ENCODE data around the gene INVS. TPM values are rescaled to one million over a fixed set of nuclear protein-coding genes. Genes with fewer than 3 reads are reported as not detected.

The INVS gene
- total RNA-seq, 4 donors from 2014 or later, result 19.2 to 24.1 (median 23.4) TPM

DNA sequence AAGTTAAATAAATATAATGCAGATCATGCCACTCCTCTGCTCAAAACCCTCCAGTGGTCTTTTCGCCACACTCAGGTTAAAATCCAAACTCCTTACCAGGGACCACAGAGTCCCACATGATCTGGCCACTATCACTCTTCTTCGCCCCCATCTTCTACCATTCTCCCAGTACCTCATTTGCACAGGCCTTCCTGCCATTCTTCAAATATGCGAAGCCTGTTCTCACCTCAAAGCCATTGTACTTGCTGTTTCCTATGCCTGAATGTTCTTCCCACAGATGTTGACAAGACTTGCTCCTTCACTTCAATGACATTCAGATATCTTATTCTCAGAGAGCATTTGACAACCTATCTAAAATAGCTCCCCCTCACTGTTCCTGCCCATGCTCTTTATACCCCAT, 242.8 kb downstream of the INVS start:
- intact Hi-C loops (cut with DNase I), result no loop called here
- 99% methylated on average over 3 of the region's 3 CpGs for WGBS
- Histone ChIP-seq H3K4me3 (no peak overlapping the region), H3K36me3 (peaks cover 0 to 31% (median 17%) of the 10 kb centered on the region in 4 donors), H3K27ac (replicated peaks in 1 of 4) (no peak overlapping the region), H3K27me3 (no peaks in the 10 kb centered on the region), H3K4me1 (peaks cover 0 to 4% (median 0%) of the 10 kb centered on the region in 4 donors), H3K9me3 (no peaks in the 10 kb centered on the region)
- no peak for DNase-seq (ENCODE audit: extremely low spot score)
- no peak for TF ChIP-seq EP300 (IDR thresholded peaks at IDR 0.05)
- no peak for TF ChIP-seq POLR2A (IDR thresholded peaks at IDR 0.05; ENCODE audit: low read depth)
- TF ChIP-seq POLR2AphosphoS5 (IDR thresholded peaks at IDR 0.05), result no peak
- TF ChIP-seq, protein P1, sequence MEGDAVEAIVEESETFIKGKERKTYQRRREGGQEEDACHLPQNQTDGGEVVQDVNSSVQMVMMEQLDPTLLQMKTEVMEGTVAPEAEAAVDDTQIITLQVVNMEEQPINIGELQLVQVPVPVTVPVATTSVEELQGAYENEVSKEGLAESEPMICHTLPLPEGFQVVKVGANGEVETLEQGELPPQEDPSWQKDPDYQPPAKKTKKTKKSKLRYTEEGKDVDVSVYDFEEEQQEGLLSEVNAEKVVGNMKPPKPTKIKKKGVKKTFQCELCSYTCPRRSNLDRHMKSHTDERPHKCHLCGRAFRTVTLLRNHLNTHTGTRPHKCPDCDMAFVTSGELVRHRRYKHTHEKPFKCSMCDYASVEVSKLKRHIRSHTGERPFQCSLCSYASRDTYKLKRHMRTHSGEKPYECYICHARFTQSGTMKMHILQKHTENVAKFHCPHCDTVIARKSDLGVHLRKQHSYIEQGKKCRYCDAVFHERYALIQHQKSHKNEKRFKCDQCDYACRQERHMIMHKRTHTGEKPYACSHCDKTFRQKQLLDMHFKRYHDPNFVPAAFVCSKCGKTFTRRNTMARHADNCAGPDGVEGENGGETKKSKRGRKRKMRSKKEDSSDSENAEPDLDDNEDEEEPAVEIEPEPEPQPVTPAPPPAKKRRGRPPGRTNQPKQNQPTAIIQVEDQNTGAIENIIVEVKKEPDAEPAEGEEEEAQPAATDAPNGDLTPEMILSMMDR (IDR thresholded peaks at IDR 0.05), result no peak

DNA sequence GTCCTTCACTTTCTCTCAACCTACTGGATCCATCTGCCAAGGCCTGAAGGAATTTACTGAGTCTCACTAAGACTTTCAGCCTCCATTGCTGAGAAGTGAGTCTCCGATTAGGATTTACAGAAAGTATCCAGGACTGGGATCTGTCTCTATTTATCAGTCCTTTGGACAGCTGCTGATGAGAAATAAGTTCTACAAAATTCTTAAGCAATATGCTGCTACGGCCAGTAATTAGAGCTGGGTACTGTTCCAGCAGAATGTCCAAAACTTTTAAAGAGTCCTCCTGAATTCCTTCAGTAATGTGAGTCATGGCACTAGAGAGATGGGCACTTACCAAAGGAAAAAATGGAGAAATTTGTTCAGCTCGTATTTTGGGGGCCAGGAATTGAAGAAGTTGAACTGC, 247.8 kb downstream of the INVS start:
- no peak for DNase-seq (ENCODE audit: extremely low spot score)
- no peak overlapping the region for H3K4me3 ChIP-seq
- WGBS, result 60% methylated on average over 3 of the region's 3 CpGs
- TF ChIP-seq POLR2A (IDR thresholded peaks at IDR 0.05; ENCODE audit: low read depth) (no peak), EP300 (IDR thresholded peaks at IDR 0.05) (no peak), POLR2AphosphoS5 (IDR thresholded peaks at IDR 0.05) (no peak)
- TF ChIP-seq, protein P1 (IDR thresholded peaks at IDR 0.05), result no peak
- peaks cover 6 to 30% (median 23%) of the 10 kb centered on the region in 4 donors for H3K4me1 ChIP-seq
- no peaks in the 10 kb centered on the region for H3K27me3 ChIP-seq
- peaks cover 0 to 18% (median 11%) of the 10 kb centered on the region in 4 donors for H3K36me3 ChIP-seq
- intact Hi-C loops (cut with DNase I), result no loop called here
- H3K9me3 ChIP-seq, result no peaks in the 10 kb centered on the region
- no peak overlapping the region for H3K27ac ChIP-seq (replicated peaks in 1 of 4)

DNA sequence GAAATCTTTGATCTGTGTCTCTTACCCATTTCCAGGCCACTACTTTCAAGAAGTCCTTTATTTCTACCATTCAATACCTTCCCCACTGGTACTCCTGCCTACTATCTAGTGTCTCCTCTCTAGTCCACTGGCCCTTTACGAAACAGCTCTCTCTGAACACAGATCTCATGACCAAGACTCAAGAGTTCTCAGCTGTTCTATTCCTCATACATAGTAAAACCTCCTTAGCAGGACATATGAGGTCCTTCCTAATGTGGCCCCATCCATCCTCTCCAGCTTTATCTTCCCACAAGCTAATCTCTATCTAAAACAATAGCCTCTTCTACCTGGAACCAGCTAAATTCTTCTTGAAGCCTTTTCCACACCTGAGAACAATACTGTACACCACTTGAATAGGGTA, 251.1 kb downstream of the INVS start:
- no peak for DNase-seq (ENCODE audit: extremely low spot score)
- peaks cover 10 to 38% (median 33%) of the 10 kb centered on the region in 4 donors for H3K4me1 ChIP-seq
- no peaks in the 10 kb centered on the region for H3K9me3 ChIP-seq
- no peaks in the 10 kb centered on the region for H3K27me3 ChIP-seq
- no peak for TF ChIP-seq POLR2A (IDR thresholded peaks at IDR 0.05; ENCODE audit: low read depth)
- no peak for TF ChIP-seq POLR2AphosphoS5 (IDR thresholded peaks at IDR 0.05)
- TF ChIP-seq, protein P1 (IDR thresholded peaks at IDR 0.05), result no peak
- no peak for TF ChIP-seq EP300 (IDR thresholded peaks at IDR 0.05)
- H3K4me3 ChIP-seq, result no peak overlapping the region
- intact Hi-C loops (cut with DNase I), result loop anchor here (5.0 kb wide), 2 partner anchors 77 to 247 kb away; partner anchors contain the start of gene MSANTD3
- H3K27ac ChIP-seq (replicated peaks in 1 of 4), result no peak overlapping the region
- 97% methylated on average over 1 of the region's 1 CpG for WGBS
- peaks cover 0 to 16% (median 9%) of the 10 kb centered on the region in 4 donors for H3K36me3 ChIP-seq

Small RNAs within 50 kb of the gene (small RNA-seq; reads per million reads assigned to genes)
- 0 to 0.51 (median 0) reads per million in 3 donors for gene RN7SL75P

Other genes with a start within 250 kb of the INVS start
- gene STX17, start 192.6 kb upstream of the INVS start, total RNA-seq, result 10 to 100 TPM; 29.3 to 46.7 (median 38.4) TPM
- 10 to 100 TPM; 12.1 to 13.3 (median 12.7) TPM for gene ERP44, start 243 bp upstream of the INVS start, total RNA-seq